HCT116 (cell line): ENCODE measurements around the gene GUK1. TPM values are rescaled to one million over a fixed set of nuclear protein-coding genes. Genes with fewer than 3 reads are reported as not detected.

Experiments used
- ATAC-seq: fragments of 200-7000 bp; cut with Tn5 transposase; 2 replicates; pipeline ENCODE4 v1.9.1; 2020; ENCODE audit warnings: mild to moderate bottlenecking, moderate library complexity
- BruUV-seq: library from RNA; stranded (reverse); fragments of 400-500 nt; replicated peaks from 2 replicates; lab custom pipeline; 2021; lab: Mats Ljungman, UMichigan
- CTCF ChIA-PET: fragments of 300-600 bp; sonication (Branson Sonifier 250); formaldehyde crosslinking; loops from one replicate; lab custom pipeline; 2021; ENCODE audit warnings: antibody characterized with exemption; lab: Charles Lee
- POLR2A ChIA-PET: fragments of 300-600, 350-600 bp; sonication (Branson Sonifier 250); formaldehyde crosslinking; loops from one replicate; lab custom pipeline; 2021; ENCODE audit warnings: antibody characterized with exemption; lab: Charles Lee
- RAD21 ChIA-PET, 2 experiments: fragments of 300-600 bp; sonication (Branson Sonifier 250); formaldehyde crosslinking; loops; one replicate each; lab custom pipeline; 2023; ENCODE audit warnings: low total read pairs in 2 of 2; ENCODE audit not compliant: uncharacterized antibody in 2 of 2, unreplicated experiment in 2 of 2, low non-redundant PET in 1 of 2; lab: Charles Lee
- DNase-seq: peaks from one replicate; pipeline ENCODE4 v3.0.0-alpha.2; 2010; ENCODE audit warnings: low read depth, low spot score
- H2AFZ ChIP-seq: fragments of 200-600 bp; shearing (Covaris generic), sonication (generic); 2 replicates; pipeline ENCODE4 v1.6.1; 2017; ENCODE audit warnings: low read depth, mixed run types, mixed read lengths, antibody characterized with exemption, low read length; ENCODE audit not compliant: poor library complexity, severe bottlenecking
- H3K27ac ChIP-seq: 2 replicates; pipeline ENCODE4 v1.5.1; 2012; ENCODE audit warnings: low read depth, low read length
- H3K27me3 ChIP-seq: fragments of 200-600 bp; sonication (generic); 2 replicates; pipeline ENCODE4 v1.6.1; 2016; ENCODE audit warnings: mixed run types, low read length, mixed read lengths; ENCODE audit not compliant: insufficient read depth
- H3K36me3 ChIP-seq, 2 experiments: fragments of 200-500 bp in 1 of 2; fragments of 200-600 bp in 1 of 2; sonication (Bioruptor generic) in 1 of 2; sonication (generic) in 1 of 2; 2 replicates each; pipeline versions ENCODE4 v1.5.1 to v1.6.1; 2014 to 2016; ENCODE audit warnings: low read length in 2 of 2, inconsistent platforms in 1 of 2, mixed read lengths in 1 of 2, mixed run types in 1 of 2; ENCODE audit not compliant: insufficient read depth in 2 of 2, control insufficient read depth in 1 of 2
- H3K4me1 ChIP-seq, 2 experiments: fragments of 200-600 bp in 1 of 2; sonication (generic) in 1 of 2; 2 replicates each; pipeline versions ENCODE4 v1.5.1 to v1.6.1; 2012 to 2017; ENCODE audit warnings: low read length in 2 of 2, inconsistent platforms in 1 of 2, mild to moderate bottlenecking in 1 of 2, mixed read lengths in 1 of 2, mixed run types in 1 of 2, moderate library complexity in 1 of 2; ENCODE audit not compliant: insufficient read depth in 2 of 2, control insufficient read depth in 1 of 2
- H3K4me2 ChIP-seq: fragments of 200-600 bp; sonication (generic); 2 replicates; pipeline ENCODE4 v1.6.1; 2017; ENCODE audit warnings: mixed run types, low read length, mixed read lengths
- H3K4me3 ChIP-seq, 2 experiments: fragments of 200-600 bp in 1 of 2; sonication (generic) in 1 of 2; replicated peaks in 1 of 2; 2 replicates each; pipeline ENCODE4 v1.5.1; 2011 to 2016; ENCODE audit warnings: low read length in 2 of 2, control low read depth in 1 of 2, low read depth in 1 of 2, mild to moderate bottlenecking in 1 of 2, mixed read lengths in 1 of 2, mixed run types in 1 of 2
- H3K79me2 ChIP-seq: fragments of 200-600 bp; sonication (generic); 2 replicates; pipeline ENCODE4 v1.6.1; 2017; ENCODE audit warnings: mild to moderate bottlenecking, mixed run types, low read length, moderate library complexity, mixed read lengths; ENCODE audit not compliant: insufficient read depth
- H3K9ac ChIP-seq: fragments of 200-600 bp; sonication (generic); 2 replicates; pipeline ENCODE4 v1.6.1; 2016; ENCODE audit warnings: low read length, mixed read lengths
- H3K9me2 ChIP-seq: fragments of 200-600 bp; sonication (generic), shearing (Covaris generic); 2 replicates; pipeline ENCODE4 v1.6.1; 2017; ENCODE audit warnings: mixed run types, mild to moderate bottlenecking, moderate library complexity; ENCODE audit not compliant: insufficient read depth
- H3K9me3 ChIP-seq, 2 experiments: fragments of 200-500 bp in 1 of 2; fragments of 200-600 bp in 1 of 2; sonication (Bioruptor generic) in 1 of 2; sonication (generic) in 1 of 2; 2 replicates each; pipeline ENCODE4 v1.6.1; 2014 to 2017; ENCODE audit warnings: low read length in 2 of 2, mixed read lengths in 2 of 2, inconsistent platforms in 1 of 2, low read depth in 1 of 2, mild to moderate bottlenecking in 1 of 2, mixed run types in 1 of 2, moderate library complexity in 1 of 2; ENCODE audit not compliant: control insufficient read depth in 1 of 2, insufficient read depth in 1 of 2
- H4K20me1 ChIP-seq: fragments of 200-600 bp; sonication (generic), shearing (Covaris generic); 2 replicates; pipeline ENCODE4 v1.6.1; 2017; ENCODE audit warnings: mixed run types, mild to moderate bottlenecking, moderate library complexity; ENCODE audit not compliant: insufficient read depth
- ATF3 ChIP-seq: IDR thresholded peaks from 2 replicates; pipeline ENCODE4 v1.6.1; 2012
- CBX3 ChIP-seq: IDR thresholded peaks from 2 replicates; pipeline ENCODE4 v1.6.1; 2012; ENCODE audit warnings: low read depth
- EGR1 ChIP-seq: IDR thresholded peaks from 2 replicates; pipeline ENCODE4 v1.6.1; 2012; ENCODE audit warnings: low read depth
- EZH2 ChIP-seq: fragments of 200-600 bp; sonication (generic); IDR thresholded peaks from 2 replicates; pipeline ENCODE4 v1.6.1; 2017; ENCODE audit warnings: antibody characterized with exemption, mixed run types
- EZH2phosphoT487 ChIP-seq: fragments of 200-600 bp; IDR thresholded peaks from 2 replicates; pipeline ENCODE4 v1.6.1; 2018; ENCODE audit warnings: antibody characterized with exemption, borderline replicate concordance
- FOSL1 ChIP-seq: IDR thresholded peaks from 2 replicates; pipeline ENCODE4 v1.6.1; 2012; ENCODE audit warnings: low read depth
- MAX ChIP-seq: IDR thresholded peaks from 2 replicates; pipeline ENCODE4 v1.6.1; 2012
- POLR2A ChIP-seq: IDR thresholded peaks from 2 replicates; pipeline ENCODE4 v1.7.0; 2011; ENCODE audit warnings: borderline replicate concordance; ENCODE audit not compliant: insufficient read depth, insufficient read length; ENCODE audit errors: extremely low read depth
- POLR2AphosphoS5 ChIP-seq: IDR thresholded peaks from 2 replicates; pipeline ENCODE4 v1.6.1; 2011; ENCODE audit warnings: mild to moderate bottlenecking, low read depth, low read length, moderate library complexity
- SIN3A ChIP-seq: IDR thresholded peaks from 2 replicates; pipeline ENCODE4 v1.6.1; 2012; ENCODE audit warnings: low read depth
- SP1 ChIP-seq: IDR thresholded peaks from 2 replicates; pipeline ENCODE4 v1.6.1; 2012; ENCODE audit warnings: low read depth
- YY1 ChIP-seq: IDR thresholded peaks from 2 replicates; pipeline ENCODE4 v1.6.1; 2011; ENCODE audit warnings: low read length, low read depth, moderate library complexity, mild to moderate bottlenecking; ENCODE audit not compliant: insufficient replicate concordance; ENCODE audit errors: extremely low read depth
- ZBTB33 ChIP-seq: IDR thresholded peaks from 2 replicates; pipeline ENCODE4 v1.6.1; 2011; ENCODE audit warnings: mild to moderate bottlenecking, low read length, moderate library complexity; ENCODE audit not compliant: insufficient replicate concordance; ENCODE audit errors: extremely low read depth
- ZFX ChIP-seq: fragments of 450-650 bp; IDR thresholded peaks from 2 replicates; pipeline ENCODE4 v1.6.1; 2017
- ZNF274 ChIP-seq: fragments of 200-500 bp; sonication (Bioruptor generic); IDR thresholded peaks from 2 replicates; pipeline ENCODE4 v1.6.1; 2014; ENCODE audit warnings: mild to moderate bottlenecking, low read depth, low read length, inconsistent platforms
- intact Hi-C: fragments of 100-400 bp; cut with micrococcal nuclease; formaldehyde crosslinking; loops from 2 replicates; pipeline ENCODE4 v1.10.0; 2022
- total RNA-seq: library from RNA; stranded (reverse); gene quantifications from one replicate; pipeline ENCODE4 v1.2.1, GENCODE V29; 2021; ENCODE audit not compliant: unreplicated experiment

Gene GUK1
- total RNA-seq, 1 experiment from 2014 or later: 145 TPM

- RAD21 ChIA-PET: no interaction called here
- H2AFZ ChIP-seq: no peak overlapping the region
- no peak overlapping the region for H3K4me3 ChIP-seq
Measured at GRCh38 chr1:228150461-228151179, 10.5 kb downstream of the GUK1 start.

More at GRCh38 chr1:228150461-228151179, 10.5 kb downstream of the GUK1 start:
- ATAC-seq (no peak), DNase-seq (no peak)
- H3K9me2 ChIP-seq: no peaks in the 10 kb centered on the region
- BruUV-seq: no TSS peak
- H3K4me2 ChIP-seq: no peak overlapping the region
- H3K4me1 ChIP-seq: peaks cover 9% of the 10 kb centered on the region in 2 experiments; a peak in 3 of 4 replicates
- H3K79me2 ChIP-seq: peaks cover 4% of the 10 kb centered on the region; the same call in 1 of the 2 replicates
- H3K36me3 ChIP-seq: 0 out of 4 replicates have a peak, but pooled peaks cover 0 to 6% of the 10 kb centered on the region in 2 experiments
- POLR2A ChIA-PET: no interaction called here
- no peaks in the 10 kb centered on the region for H3K9me3 ChIP-seq
- no peak overlapping the region for H3K9ac ChIP-seq
- intact Hi-C loops: no loop called here
- no peaks in the 10 kb centered on the region for H3K27me3 ChIP-seq
- no peak overlapping the region for H3K27ac ChIP-seq
- TF ChIP-seq SIN3A (no peak), FOSL1 (no peak), EZH2 (no peak), ZNF274 (no peak), CBX3 (no peak), EGR1 (no peak), POLR2AphosphoS5 (no peak), YY1 (no peak), MAX (no peak), ZFX (no peak), ATF3 (no peak), POLR2A (no peak), ZBTB33 (no peak), EZH2phosphoT487 (no peak), SP1 (no peak)
- H4K20me1 ChIP-seq: no peaks in the 10 kb centered on the region
- CTCF ChIA-PET: interaction anchor here (1.3 kb wide), 1 partner anchor 15 kb away, joined by 3 read pairs; the partner anchor contains the start of gene IBA57
